HepG2 (cell line): Measurements from ENCODE around the gene NRSN2. TPM values are rescaled to one million over a fixed set of nuclear protein-coding genes. Genes with fewer than 3 reads are reported as not detected.

Experiments
- ARID3A ChIP-seq: IDR thresholded peaks from 2 replicates; pipeline ENCODE4 v1.6.1; 2012; ENCODE audit warnings: low read depth, low read length, improper control_type of control experiment
- CBX5 ChIP-seq: sonication (generic); formaldehyde crosslinking; IDR thresholded peaks from 2 replicates; pipeline ENCODE4 v1.4.0; 2020; ENCODE audit warnings: missing genetic modification reagents, borderline replicate concordance
- CHD4 ChIP-seq: fragments of 200-600 bp; sonication (generic); IDR thresholded peaks from 2 replicates; pipeline ENCODE4 v1.7.0; 2017; ENCODE audit warnings: mild to moderate bottlenecking, low read length, borderline replicate concordance
- ELF1 ChIP-seq: sonication (generic); formaldehyde crosslinking; IDR thresholded peaks from 2 replicates; pipeline ENCODE4 v1.4.0; 2020; ENCODE audit warnings: missing genetic modification reagents
- ESRRA ChIP-seq: sonication (generic); formaldehyde crosslinking; IDR thresholded peaks from 2 replicates; pipeline ENCODE4 v1.5.1; 2020; ENCODE audit warnings: mild to moderate bottlenecking, low read depth, missing genetic modification reagents
- IKZF4 ChIP-seq: sonication (generic); formaldehyde crosslinking; IDR thresholded peaks from 2 replicates; pipeline ENCODE4 v1.5.1; 2020; ENCODE audit warnings: borderline replicate concordance, mild to moderate bottlenecking, low read depth, missing genetic modification reagents; ENCODE audit errors: not compliant biosample characterization
- IRF1 ChIP-seq: sonication (generic); formaldehyde crosslinking; IDR thresholded peaks from 2 replicates; pipeline ENCODE4 v1.4.0; 2020; ENCODE audit warnings: low read depth, mild to moderate bottlenecking, missing genetic modification reagents
- KDM6A ChIP-seq: IDR thresholded peaks from 2 replicates; pipeline ENCODE4 v1.6.1; 2016; ENCODE audit warnings: low read depth
- KLF16 ChIP-seq, 2 experiments: sonication (generic) in 1 of 2; formaldehyde crosslinking in 1 of 2; IDR thresholded peaks; 2 replicates each; pipeline versions ENCODE4 v1.6.1 to v1.8.0; 2016 to 2023; ENCODE audit warnings: missing genetic modification reagents in 2 of 2, missing compliant biosample characterization in 1 of 2
- MAFG ChIP-seq: sonication (generic); formaldehyde crosslinking; IDR thresholded peaks from 2 replicates; pipeline ENCODE4 v1.5.1; 2020; ENCODE audit warnings: mild to moderate bottlenecking, missing genetic modification reagents
- MEIS1 ChIP-seq: sonication (generic); formaldehyde crosslinking; IDR thresholded peaks from 2 replicates; pipeline ENCODE4 v1.9.0; 2021; ENCODE audit warnings: mild to moderate bottlenecking, missing genetic modification reagents, moderate library complexity, borderline replicate concordance
- MTA1 ChIP-seq: sonication (generic); formaldehyde crosslinking; IDR thresholded peaks from 2 replicates; pipeline ENCODE4 v1.4.0; 2020; ENCODE audit warnings: missing genetic modification reagents, mild to moderate bottlenecking, borderline replicate concordance
- MXD3 ChIP-seq: IDR thresholded peaks from 2 replicates; pipeline ENCODE4 v1.6.1; 2016; ENCODE audit warnings: mild to moderate bottlenecking, missing biosample characterization, missing genetic modification reagents
- NFKB2 ChIP-seq: sonication (generic); formaldehyde crosslinking; IDR thresholded peaks from 2 replicates; pipeline ENCODE4 v1.4.0; 2020; ENCODE audit warnings: missing genetic modification reagents, borderline replicate concordance
- SIX1 ChIP-seq: sonication (generic); formaldehyde crosslinking; IDR thresholded peaks from 2 replicates; pipeline ENCODE4 v1.4.0; 2020; ENCODE audit warnings: missing genetic modification reagents, borderline replicate concordance
- THAP11 ChIP-seq: IDR thresholded peaks from 2 replicates; pipeline ENCODE4 v1.6.1; 2016; ENCODE audit warnings: missing biosample characterization, missing genetic modification reagents
- ZBTB7A ChIP-seq: sonication (generic); formaldehyde crosslinking; IDR thresholded peaks from 2 replicates; pipeline ENCODE4 v1.8.0; 2022; ENCODE audit warnings: mild to moderate bottlenecking, missing genetic modification reagents
- ZNF205 ChIP-seq: IDR thresholded peaks from 2 replicates; pipeline ENCODE4 v1.6.1; 2018; ENCODE audit warnings: missing biosample characterization, missing genetic modification reagents
- ZNF282 ChIP-seq: fragments of 450-650 bp; IDR thresholded peaks from 2 replicates; pipeline ENCODE4 v1.6.1; 2018; ENCODE audit not compliant: partially characterized antibody
- ZNF432 ChIP-seq: sonication (generic); formaldehyde crosslinking; IDR thresholded peaks from 2 replicates; pipeline ENCODE4 v1.5.0; 2020; ENCODE audit warnings: missing genetic modification reagents, mild to moderate bottlenecking, borderline replicate concordance
- ZNF484 ChIP-seq: sonication (generic); formaldehyde crosslinking; IDR thresholded peaks from 2 replicates; pipeline ENCODE4 v1.5.1; 2020; ENCODE audit warnings: mild to moderate bottlenecking, low read depth, missing genetic modification reagents, borderline replicate concordance
- ZNF567 ChIP-seq: sonication (generic); formaldehyde crosslinking; IDR thresholded peaks from 2 replicates; pipeline ENCODE4 v1.8.1; 2023; ENCODE audit warnings: mild to moderate bottlenecking, missing genetic modification reagents, borderline replicate concordance
- ZNF687 ChIP-seq: sonication (generic); formaldehyde crosslinking; IDR thresholded peaks from 2 replicates; pipeline ENCODE4 v1.5.1; 2020; ENCODE audit warnings: mild to moderate bottlenecking, missing genetic modification reagents, moderate library complexity
- polyA plus RNA-seq, 8 experiments: library from polyadenylated mRNA; depleted of rRNA in 3 of 8; stranded (reverse) in 7 of 8; unstranded in 1 of 8; fragments of >200 nt; fragmentation: Illumina TruSeq in 4 of 8; extraction: Trizol in 4 of 8; gene quantifications; 2 replicates each; pipeline versions ENCODE4 v1.2.1 to v1.2.3, GENCODE V29; 2011 to 2016; ENCODE audit warnings: low read depth in 4 of 8, missing spikeins in 1 of 8, mixed read lengths in 1 of 8; ENCODE audit not compliant: insufficient read depth in 1 of 8
- total RNA-seq, 5 experiments: library from RNA; depleted of rRNA; stranded (reverse); fragments of >200 nt; fragmentation: Illumina TruSeq; extraction: Trizol; gene quantifications; 2 replicates each; pipeline ENCODE4 v1.2.3, GENCODE V29; 2016; ENCODE audit warnings: low read depth in 1 of 5

NRSN2 gene
- total and polyA plus RNA-seq, 2 of the 13 experiments (the other 11 are each of a cell fraction or from before 2014, with no cell fraction given): 32.3 to 49.4 TPM

GRCh38 chr20:309841-310644 lies 36.9 kb upstream of the NRSN2 start (continued):
- TF ChIP-seq IKZF4 (CRISPR knock-in tag) (no peak), ELF1 (CRISPR knock-in tag) (peak; percentile 23; the same call in 1 of the 2 replicates), ZNF432 (CRISPR knock-in tag) (no peak), SIX1 (CRISPR knock-in tag) (no peak), IRF1 (CRISPR knock-in tag) (no peak), MEIS1 (CRISPR knock-in tag) (no peak), KDM6A (no peak; the same call in 1 of the 2 replicates), ZNF567 (CRISPR knock-in tag) (no peak), MXD3 (CRISPR knock-in tag) (peak; percentile 84), ESRRA (CRISPR knock-in tag) (peak; percentile 78; the same call in 1 of the 2 replicates), MTA1 (CRISPR knock-in tag) (peak; percentile 72; the same call in 1 of the 2 replicates), ZBTB7A (no peak), KLF16 (CRISPR knock-in tag; IDR thresholded peaks at IDR 0.05) (peak in 1 of 2 experiments; percentile 35; a peak in 2 of 4 replicates), THAP11 (CRISPR knock-in tag) (peak; percentile 9; the same call in 1 of the 2 replicates), MAFG (CRISPR knock-in tag) (no peak), ZNF687 (CRISPR knock-in tag) (peak; percentile 92), CBX5 (no peak; the same call in 1 of the 2 replicates), ZNF205 (CRISPR knock-in tag) (no peak), ZNF484 (no peak), CHD4 (no peak), ZNF282 (no peak), NFKB2 (CRISPR knock-in tag) (peak; percentile 54; the same call in 1 of the 2 replicates), ARID3A (no peak)
